ENCODE data around the gene NSF.
"Not testable (repeated sequence)": the region's sequence is repeated elsewhere in the genome, so short reads cannot be mapped to it uniquely, and the experiment has no call there.

The NSF gene

GRCh38 chr17:46590157-46591146, at the start of gene NSF:
NSF (plus strand) TSS chr17:46590669; CDS start chr17:46590776, 107 bp downstream.
- H3K36me3 Mint-ChIP-seq (ENCODE audit: low read depth); H3K9me3 Mint-ChIP-seq; H3K27me3 Mint-ChIP-seq (ENCODE audit: low read depth); H3K4me3 Mint-ChIP-seq; H3K27ac Mint-ChIP-seq; DNase-seq (ENCODE audit: low spot score); H3K4me1 Mint-ChIP-seq (ENCODE audit: low read depth): not testable (repeated sequence)

GRCh38 chr17:46548607-46549006, 41.9 kb upstream of the NSF start:
- H3K36me3 Mint-ChIP-seq (ENCODE audit: low read depth); H3K27ac Mint-ChIP-seq; H3K9me3 Mint-ChIP-seq; DNase-seq (ENCODE audit: low spot score); H3K4me3 Mint-ChIP-seq; H3K4me1 Mint-ChIP-seq (ENCODE audit: low read depth); H3K27me3 Mint-ChIP-seq (ENCODE audit: low read depth): not testable (repeated sequence)

GRCh38 chr17:46559155-46559554, 31.3 kb upstream of the NSF start:
- not testable (repeated sequence) for H3K9me3 Mint-ChIP-seq; H3K27me3 Mint-ChIP-seq (ENCODE audit: low read depth); H3K27ac Mint-ChIP-seq; H3K36me3 Mint-ChIP-seq (ENCODE audit: low read depth); DNase-seq (ENCODE audit: low spot score); H3K4me1 Mint-ChIP-seq (ENCODE audit: low read depth); H3K4me3 Mint-ChIP-seq

- not testable (repeated sequence) for DNase-seq (ENCODE audit: low spot score); H3K4me3 Mint-ChIP-seq; H3K27me3 Mint-ChIP-seq (ENCODE audit: low read depth); H3K4me1 Mint-ChIP-seq (ENCODE audit: low read depth); H3K36me3 Mint-ChIP-seq (ENCODE audit: low read depth); H3K27ac Mint-ChIP-seq; H3K9me3 Mint-ChIP-seq
Measured at GRCh38 chr17:46560048-46560447, 30.4 kb upstream of the NSF start.

- not testable (repeated sequence) for H3K27ac Mint-ChIP-seq; DNase-seq (ENCODE audit: low spot score); H3K27me3 Mint-ChIP-seq (ENCODE audit: low read depth); H3K4me3 Mint-ChIP-seq; H3K4me1 Mint-ChIP-seq (ENCODE audit: low read depth); H3K9me3 Mint-ChIP-seq; H3K36me3 Mint-ChIP-seq (ENCODE audit: low read depth)
Measured at GRCh38 chr17:46566284-46566683, 24.2 kb upstream of the NSF start.

- H3K9me3 Mint-ChIP-seq; DNase-seq (ENCODE audit: low spot score); H3K27ac Mint-ChIP-seq; H3K36me3 Mint-ChIP-seq (ENCODE audit: low read depth); H3K4me3 Mint-ChIP-seq; H3K27me3 Mint-ChIP-seq (ENCODE audit: low read depth); H3K4me1 Mint-ChIP-seq (ENCODE audit: low read depth): not testable (repeated sequence)
Measured at GRCh38 chr17:46566980-46567379, 23.5 kb upstream of the NSF start.

- not testable (repeated sequence) for DNase-seq (ENCODE audit: low spot score); H3K36me3 Mint-ChIP-seq (ENCODE audit: low read depth); H3K4me1 Mint-ChIP-seq (ENCODE audit: low read depth); H3K27me3 Mint-ChIP-seq (ENCODE audit: low read depth); H3K27ac Mint-ChIP-seq; H3K4me3 Mint-ChIP-seq; H3K9me3 Mint-ChIP-seq
Measured at GRCh38 chr17:46571796-46572195, 18.7 kb upstream of the NSF start.

GRCh38 chr17:46579083-46580075, 11.1 kb upstream of the NSF start, which contains the start of gene ARL17A:
ARL17A (minus strand) TSS chr17:46579691; CDS start chr17:46576322, 3,369 bp downstream.
- not testable (repeated sequence) for H3K27me3 Mint-ChIP-seq (ENCODE audit: low read depth); H3K36me3 Mint-ChIP-seq (ENCODE audit: low read depth); H3K9me3 Mint-ChIP-seq; H3K4me1 Mint-ChIP-seq (ENCODE audit: low read depth); H3K27ac Mint-ChIP-seq; H3K4me3 Mint-ChIP-seq
- peak; percentile 81 for DNase-seq (ENCODE audit: low spot score)

- H3K9me3 Mint-ChIP-seq; H3K27me3 Mint-ChIP-seq (ENCODE audit: low read depth); H3K4me1 Mint-ChIP-seq (ENCODE audit: low read depth); H3K36me3 Mint-ChIP-seq (ENCODE audit: low read depth); H3K4me3 Mint-ChIP-seq; H3K27ac Mint-ChIP-seq; DNase-seq (ENCODE audit: low spot score): not testable (repeated sequence)
Measured at GRCh38 chr17:46580082-46580481, 10.4 kb upstream of the NSF start.

- H3K4me3 Mint-ChIP-seq; H3K27me3 Mint-ChIP-seq (ENCODE audit: low read depth); H3K27ac Mint-ChIP-seq; H3K36me3 Mint-ChIP-seq (ENCODE audit: low read depth); H3K4me1 Mint-ChIP-seq (ENCODE audit: low read depth); H3K9me3 Mint-ChIP-seq; DNase-seq (ENCODE audit: low spot score): not testable (repeated sequence)
Measured at GRCh38 chr17:46585444-46585843, 5.0 kb upstream of the NSF start.

- H3K27me3 Mint-ChIP-seq (ENCODE audit: low read depth); H3K4me3 Mint-ChIP-seq; DNase-seq (ENCODE audit: low spot score): not testable (repeated sequence)
Measured at GRCh38 chr17:46591332-46591731, 863 bp downstream of the NSF start.

GRCh38 chr17:46598344-46598931, 8.0 kb downstream of the NSF start:
- H3K27me3 Mint-ChIP-seq (ENCODE audit: low read depth); H3K4me1 Mint-ChIP-seq (ENCODE audit: low read depth); H3K9me3 Mint-ChIP-seq; H3K4me3 Mint-ChIP-seq; DNase-seq (ENCODE audit: low spot score); H3K27ac Mint-ChIP-seq; H3K36me3 Mint-ChIP-seq (ENCODE audit: low read depth): not testable (repeated sequence)

More at GRCh38 chr17:46591332-46591731, 863 bp downstream of the NSF start:
- not testable (repeated sequence) for H3K9me3 Mint-ChIP-seq; H3K36me3 Mint-ChIP-seq (ENCODE audit: low read depth); H3K4me1 Mint-ChIP-seq (ENCODE audit: low read depth); H3K27ac Mint-ChIP-seq

GRCh38 chr17:46600767-46601166, 10.3 kb downstream of the NSF start:
- not testable (repeated sequence) for DNase-seq (ENCODE audit: low spot score); H3K27me3 Mint-ChIP-seq (ENCODE audit: low read depth); H3K27ac Mint-ChIP-seq; H3K36me3 Mint-ChIP-seq (ENCODE audit: low read depth); H3K4me1 Mint-ChIP-seq (ENCODE audit: low read depth); H3K4me3 Mint-ChIP-seq; H3K9me3 Mint-ChIP-seq

GRCh38 chr17:46603125-46603524, 12.7 kb downstream of the NSF start:
- H3K4me1 Mint-ChIP-seq (ENCODE audit: low read depth); H3K27me3 Mint-ChIP-seq (ENCODE audit: low read depth); H3K27ac Mint-ChIP-seq; H3K4me3 Mint-ChIP-seq; H3K36me3 Mint-ChIP-seq (ENCODE audit: low read depth); DNase-seq (ENCODE audit: low spot score); H3K9me3 Mint-ChIP-seq: not testable (repeated sequence)
